ENCODE results near the gene CCDC57. TPM values are rescaled to one million over a fixed set of nuclear protein-coding genes. Genes with fewer than 3 reads are reported as not detected.
A peak's percentile ranks its signal among the peaks of the same experiment; 100 is the strongest.

The CCDC57 gene
- total and polyA plus RNA-seq, 2 of the 4 experiments (the other 2 are of a cell fraction) = 7.3 to 31.3 TPM

- peaks cover 100% of the 10 kb centered on the region for H4K20me1 ChIP-seq (ENCODE audit: insufficient read depth, low read length)
- H4K5ac ChIP-seq (ENCODE audit: low read depth, low read length) = no peak overlapping the region
Measured at GRCh38 chr17:82245134-82246039, 32.7 kb upstream of the CCDC57 start.

More at GRCh38 chr17:82245134-82246039, 32.7 kb upstream of the CCDC57 start:
- H2BK20ac ChIP-seq (ENCODE audit: low read depth, low read length) = no peak overlapping the region
- H2BK15ac ChIP-seq (ENCODE audit: low read depth, low read length) = no peak overlapping the region
- peaks cover 79% of the 10 kb centered on the region for H3K36me3 ChIP-seq (ENCODE audit: control insufficient read depth, insufficient read depth, low read length)
- CTCF ChIA-PET = no interaction called here
- ATAC-seq (ENCODE audit: low read depth) = no peak
- no peak overlapping the region for H3K4me3 ChIP-seq (ENCODE audit: insufficient read depth, low read depth, low read length)
- DNase-seq = no peak
- in situ Hi-C loops (cut with MboI; ENCODE audit: low sequenced_read_pairs) = no loop called here
- peaks cover 5% of the 10 kb centered on the region; the same call in 1 of the 2 replicates for H3K9me1 ChIP-seq (ENCODE audit: insufficient read depth, low read length)
- no peak overlapping the region for H3K14ac ChIP-seq (replicated peaks; ENCODE audit: low read depth, low read length)
- dilution Hi-C loops (cut with HindIII; ENCODE audit: low sequenced_read_pairs, unreplicated experiment) = no loop called here
- no peak overlapping the region for H2BK120ac ChIP-seq (ENCODE audit: low read depth, low read length)
- no peak overlapping the region for H3K27ac ChIP-seq (ENCODE audit: insufficient read depth, low read length)
- peaks cover 5 to 93% of the 10 kb centered on the region in 2 experiments; a peak in 3 of 4 replicates for H3K79me1 ChIP-seq (ENCODE audit: low read depth in 1 of 2, low read length in 2 of 2)
- WGBS, 2 experiments (ENCODE audit: extremely low coverage in 2 of 2, insufficient read length in 1 of 2) = 96% methylated on average over 28 of the region's 47 CpGs; no CpG with 5 or more reads in 1 of the 2 experiments
- no peak overlapping the region for H3K4me2 ChIP-seq (ENCODE audit: low read depth, low read length)
- H3K4ac ChIP-seq (ENCODE audit: low read depth, low read length) = no peak overlapping the region
- TF ChIP-seq, protein P1, sequence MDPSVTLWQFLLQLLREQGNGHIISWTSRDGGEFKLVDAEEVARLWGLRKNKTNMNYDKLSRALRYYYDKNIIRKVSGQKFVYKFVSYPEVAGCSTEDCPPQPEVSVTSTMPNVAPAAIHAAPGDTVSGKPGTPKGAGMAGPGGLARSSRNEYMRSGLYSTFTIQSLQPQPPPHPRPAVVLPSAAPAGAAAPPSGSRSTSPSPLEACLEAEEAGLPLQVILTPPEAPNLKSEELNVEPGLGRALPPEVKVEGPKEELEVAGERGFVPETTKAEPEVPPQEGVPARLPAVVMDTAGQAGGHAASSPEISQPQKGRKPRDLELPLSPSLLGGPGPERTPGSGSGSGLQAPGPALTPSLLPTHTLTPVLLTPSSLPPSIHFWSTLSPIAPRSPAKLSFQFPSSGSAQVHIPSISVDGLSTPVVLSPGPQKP (IDR thresholded peaks at IDR 0.05; ENCODE audit: borderline replicate concordance, low read depth, low read length) = no peak
- TF ChIP-seq POLR2A (IDR thresholded peaks at IDR 0.05; ENCODE audit: low read depth, low read length) = 0 out of 2 replicates have a peak, but pooled peaks have one; percentile 19
- no peaks in the 10 kb centered on the region for H3K9me3 ChIP-seq (ENCODE audit: control insufficient read depth, insufficient read depth, low read length)
- H4K91ac ChIP-seq (ENCODE audit: insufficient read depth, low read depth, low read length) = no peak overlapping the region
- H3K27me3 ChIP-seq (ENCODE audit: control insufficient read depth, insufficient read depth, low read length) = no peaks in the 10 kb centered on the region
- POLR2A ChIA-PET (ENCODE audit: unreplicated experiment) = no interaction called here
- H3K56ac ChIP-seq (ENCODE audit: extremely low read depth, insufficient read depth, low read length) = no peak overlapping the region
- H3K4me1 ChIP-seq (ENCODE audit: control insufficient read depth, insufficient read depth, low read length) = peaks cover 27% of the 10 kb centered on the region
- peak overlapping the region; percentile 33 for H2AFZ ChIP-seq (replicated peaks; ENCODE audit: low read length, poor library complexity)
- no TSS peak for BruUV-seq (replicated peaks)
- H3K23ac ChIP-seq (ENCODE audit: low read depth, low read length) = no peak overlapping the region
- H3K18ac ChIP-seq (ENCODE audit: low read depth, low read length) = no peak overlapping the region
- H2BK5ac ChIP-seq (ENCODE audit: low read depth, low read length, poor library complexity, severe bottlenecking) = no peak overlapping the region
- peak overlapping the region; percentile 31 for H2AK9ac ChIP-seq (replicated peaks; ENCODE audit: low read depth, low read length, poor library complexity)
- no peak overlapping the region for H2AK5ac ChIP-seq (ENCODE audit: low read depth, low read length)
- no peak overlapping the region for H3K9ac ChIP-seq (ENCODE audit: low read depth, low read length)
- no peak overlapping the region for H4K8ac ChIP-seq (ENCODE audit: low read depth in 2 of 2, low read length in 2 of 2)
- intact Hi-C loops (cut with micrococcal nuclease) = no loop called here

Data from IMR-90 (cell line).